ENCODE results near the gene TUG1.

TUG1 gene

GRCh38 chr22:31001124-31001770 lies 32.2 kb downstream of the TUG1 start:
- DNase-seq (ENCODE audit: low spot score): no peak

GRCh38 chr22:31005535-31005934 lies 36.5 kb downstream of the TUG1 start:
- DNase-seq (ENCODE audit: low spot score): no peak

GRCh38 chr22:31019191-31019930 lies 50.3 kb downstream of the TUG1 start:
- DNase-seq (ENCODE audit: low spot score): no peak

GRCh38 chr22:31020334-31020733 lies 51.3 kb downstream of the TUG1 start:
- DNase-seq (ENCODE audit: low spot score): no peak

GRCh38 chr22:31022516-31022915 lies 53.5 kb downstream of the TUG1 start:
- DNase-seq (ENCODE audit: low spot score): no peak

Measured in NAMALWA (cell line).